Gastrocnemius medialis (tissue), 4 donors: Measurements from ENCODE around the gene BCL2. TPM values are rescaled to one million over a fixed set of nuclear protein-coding genes. Genes with fewer than 3 reads are reported as not detected.
A peak's percentile ranks its signal among the peaks of the same experiment; 100 is the strongest.

Experiments
- ATAC-seq, 2 donors: fragments of 150-250 bp; one replicate each; pipeline ENCODE4 v1.9.1; 2016
- DNase-seq, 2 donors: peaks; one replicate each; pipeline ENCODE4 v3.0.0-alpha.2; 2019
- H3K27ac ChIP-seq, 4 donors: fragments of 200-600 bp; sonication (generic); 1 replicate in 1 of 4; 2 replicates in 3 of 4; pipeline ENCODE4 v1.5.1; 2016 to 2018; ENCODE audit warnings: mild to moderate bottlenecking in 2 of 4, moderate library complexity in 1 of 4
- H3K27me3 ChIP-seq, 3 donors: fragments of 200-600 bp; sonication (generic) in 2 of 3; 1 replicate in 1 of 3; 2 replicates in 2 of 3; pipeline versions ENCODE4 v1.5.1 to v1.6.0; 2016 to 2019; ENCODE audit warnings: mild to moderate bottlenecking in 1 of 3, moderate library complexity in 1 of 3
- H3K36me3 ChIP-seq, 2 donors: fragments of 200-600 bp; sonication (generic) in 1 of 2; one replicate each; pipeline ENCODE4 v1.5.1; 2017 to 2018
- H3K4me1 ChIP-seq, 2 donors: fragments of 200-600 bp; sonication (generic) in 1 of 2; one replicate each; pipeline ENCODE4 v1.5.1; 2016 to 2017; ENCODE audit warnings: mild to moderate bottlenecking in 2 of 2
- H3K4me3 ChIP-seq, 4 donors: fragments of 200-600 bp; sonication (generic) in 3 of 4; 1 replicate in 1 of 4; 2 replicates in 3 of 4; pipeline ENCODE4 v1.5.1; 2016 to 2019; ENCODE audit warnings: mild to moderate bottlenecking in 2 of 4
- H3K9me3 ChIP-seq, 3 donors: fragments of 200-600 bp; sonication (generic) in 2 of 3; 1 replicate in 1 of 3; 2 replicates in 2 of 3; pipeline ENCODE4 v1.5.1; 2016 to 2019
- POLR2A ChIP-seq, 2 donors: fragments of 450-650 bp; IDR thresholded peaks; one replicate each; pipeline ENCODE4 v1.6.1; 2017; ENCODE audit warnings: antibody characterized with exemption in 2 of 2, mild to moderate bottlenecking in 2 of 2, moderate library complexity in 2 of 2
- in situ Hi-C, 4 donors: fragments of 200-750 bp; cut with MboI; loops; one replicate each; pipeline versions ENCODE4 v1.15.0 to v1.8.0; 2017; ENCODE audit warnings: low sequenced_read_pairs in 4 of 4
- intact Hi-C: fragments of 100-400 bp; cut with DNase I; formaldehyde crosslinking; loops from one replicate; pipeline ENCODE4 v1.15.1; 2023; ENCODE audit warnings: low total_unique reads
- total RNA-seq, 4 donors: library from RNA; depleted of rRNA; stranded (reverse); fragments of >200 nt; gene quantifications; one replicate each; pipeline versions ENCODE4 v1.1.0 to v1.2.3, GENCODE V29; 2016
- TF ChIP-seq, protein P1 (sequence below), 5 experiments: fragments of 450-650 bp in 3 of 5; fragments of 200-600 bp in 2 of 5; sonication (generic) in 2 of 5; IDR thresholded peaks in 4 of 5; conservative IDR thresholded peaks in 1 of 5; 1 replicate in 4 of 5; 2 replicates in 1 of 5; pipeline ENCODE4 v1.5.1; 2016 to 2019; ENCODE audit warnings: antibody characterized with exemption in 5 of 5, mild to moderate bottlenecking in 3 of 5, moderate library complexity in 3 of 5

Gene BCL2
- total RNA-seq, 4 donors from 2014 or later = 6.2 to 20.4 (median 13.7) TPM

DNA sequence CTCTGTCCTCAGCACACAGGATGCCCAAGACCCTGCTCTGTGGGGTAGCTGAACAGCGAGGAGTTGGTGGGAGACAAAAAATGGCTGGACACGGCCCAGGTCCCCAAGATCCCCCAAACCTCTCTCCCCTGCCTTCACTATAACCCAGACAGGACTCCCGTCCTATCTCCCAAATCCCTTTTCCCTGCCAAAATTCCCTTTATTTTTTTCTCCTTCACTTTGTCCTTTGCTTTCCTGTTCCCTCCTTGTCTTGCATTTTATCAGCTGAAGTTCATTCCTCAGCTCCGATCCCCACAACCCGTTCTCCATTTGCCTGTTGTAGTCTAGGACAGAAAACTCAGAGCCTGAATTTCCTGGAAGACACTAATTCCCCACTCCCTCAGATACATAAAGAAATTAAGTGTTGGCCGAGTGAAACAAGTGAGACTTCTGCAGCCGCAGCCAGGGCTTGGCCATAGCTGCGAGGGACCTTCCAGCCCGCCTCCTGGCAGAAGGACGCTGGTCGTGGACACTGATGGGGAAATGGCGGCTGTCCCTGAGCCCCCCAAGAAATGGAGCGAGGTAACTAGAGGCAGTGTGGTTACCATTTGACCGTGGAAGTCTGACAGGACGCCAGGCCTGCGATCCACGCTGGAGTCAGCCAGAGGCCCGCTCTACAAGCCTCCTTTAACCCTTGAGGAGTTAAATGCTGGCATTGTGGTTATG lies 173.6 kb downstream of the BCL2 start:
- TF ChIP-seq POLR2A (IDR thresholded peaks at IDR 0.05) = no peak
- TF ChIP-seq, protein P1, sequence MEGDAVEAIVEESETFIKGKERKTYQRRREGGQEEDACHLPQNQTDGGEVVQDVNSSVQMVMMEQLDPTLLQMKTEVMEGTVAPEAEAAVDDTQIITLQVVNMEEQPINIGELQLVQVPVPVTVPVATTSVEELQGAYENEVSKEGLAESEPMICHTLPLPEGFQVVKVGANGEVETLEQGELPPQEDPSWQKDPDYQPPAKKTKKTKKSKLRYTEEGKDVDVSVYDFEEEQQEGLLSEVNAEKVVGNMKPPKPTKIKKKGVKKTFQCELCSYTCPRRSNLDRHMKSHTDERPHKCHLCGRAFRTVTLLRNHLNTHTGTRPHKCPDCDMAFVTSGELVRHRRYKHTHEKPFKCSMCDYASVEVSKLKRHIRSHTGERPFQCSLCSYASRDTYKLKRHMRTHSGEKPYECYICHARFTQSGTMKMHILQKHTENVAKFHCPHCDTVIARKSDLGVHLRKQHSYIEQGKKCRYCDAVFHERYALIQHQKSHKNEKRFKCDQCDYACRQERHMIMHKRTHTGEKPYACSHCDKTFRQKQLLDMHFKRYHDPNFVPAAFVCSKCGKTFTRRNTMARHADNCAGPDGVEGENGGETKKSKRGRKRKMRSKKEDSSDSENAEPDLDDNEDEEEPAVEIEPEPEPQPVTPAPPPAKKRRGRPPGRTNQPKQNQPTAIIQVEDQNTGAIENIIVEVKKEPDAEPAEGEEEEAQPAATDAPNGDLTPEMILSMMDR (IDR thresholded peaks at IDR 0.05 in 4 of 5, conservative IDR thresholded peaks at IDR 0.05 in 1 of 5) = no peak
- in situ Hi-C loops (loop anchor here in 3 of 4 donors (25.0 kb wide), 1 partner anchor 291 kb away; no protein-coding TSS in a partner anchor), intact Hi-C loops (no loop called here)
- Histone ChIP-seq H3K27ac (peak overlapping the region in 1 of 4 donors; percentile 38), H3K4me1 (peaks cover 47 to 50% of the 10 kb centered on the region in 2 donors), H3K9me3 (no peaks in the 10 kb centered on the region), H3K27me3 (no peaks in the 10 kb centered on the region), H3K4me3 (peak overlapping the region in 1 of 4 donors; percentile 14), H3K36me3 (no peaks in the 10 kb centered on the region)
- ATAC-seq (no peak), DNase-seq (no peak)

DNA sequence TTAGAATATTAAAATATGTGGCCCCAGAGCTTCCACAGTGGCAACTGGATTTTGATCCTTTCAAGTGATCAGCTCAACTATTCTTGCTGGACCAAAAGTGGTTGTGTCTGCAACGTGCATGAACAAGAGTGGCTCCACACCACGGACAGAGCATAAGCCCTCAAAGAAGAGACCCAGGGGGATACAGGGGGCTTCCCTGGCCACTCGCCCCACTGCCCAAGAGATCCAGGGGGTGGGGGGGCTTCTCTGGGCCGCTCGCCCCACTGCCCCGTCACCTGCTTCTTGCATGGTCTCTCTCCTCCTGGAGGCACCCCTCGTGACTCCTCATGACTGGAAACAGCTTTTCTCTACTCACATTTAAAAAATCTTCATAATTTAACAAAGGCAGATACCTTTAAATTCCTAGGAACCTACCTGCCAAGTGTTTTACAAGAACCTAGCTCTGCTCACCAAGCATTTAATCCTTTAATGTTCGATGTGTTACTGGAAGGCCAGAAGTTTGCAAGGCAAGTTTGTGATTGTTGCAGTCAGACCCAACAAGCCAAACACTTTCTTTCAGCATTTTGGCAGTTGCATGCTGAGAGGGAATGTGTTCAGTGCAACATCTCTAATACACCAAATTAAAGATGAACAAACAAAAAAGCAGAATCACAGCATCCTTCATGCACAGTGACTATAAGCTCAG lies 174.3 kb downstream of the BCL2 start:
- TF ChIP-seq, protein P1 (IDR thresholded peaks at IDR 0.05 in 4 of 5, conservative IDR thresholded peaks at IDR 0.05 in 1 of 5) = no peak
- TF ChIP-seq POLR2A (IDR thresholded peaks at IDR 0.05) = no peak
- Histone ChIP-seq H3K4me3 (no peak overlapping the region), H3K36me3 (no peaks in the 10 kb centered on the region), H3K4me1 (peaks cover 49 to 56% of the 10 kb centered on the region in 2 donors), H3K9me3 (no peaks in the 10 kb centered on the region), H3K27ac (no peak overlapping the region), H3K27me3 (no peaks in the 10 kb centered on the region)
- intact Hi-C loops (no loop called here), in situ Hi-C loops (loop anchor here in 3 of 4 donors (25.0 kb wide), 1 partner anchor 292 kb away; no protein-coding TSS in a partner anchor)
- ATAC-seq (no peak), DNase-seq (no peak)

DNA sequence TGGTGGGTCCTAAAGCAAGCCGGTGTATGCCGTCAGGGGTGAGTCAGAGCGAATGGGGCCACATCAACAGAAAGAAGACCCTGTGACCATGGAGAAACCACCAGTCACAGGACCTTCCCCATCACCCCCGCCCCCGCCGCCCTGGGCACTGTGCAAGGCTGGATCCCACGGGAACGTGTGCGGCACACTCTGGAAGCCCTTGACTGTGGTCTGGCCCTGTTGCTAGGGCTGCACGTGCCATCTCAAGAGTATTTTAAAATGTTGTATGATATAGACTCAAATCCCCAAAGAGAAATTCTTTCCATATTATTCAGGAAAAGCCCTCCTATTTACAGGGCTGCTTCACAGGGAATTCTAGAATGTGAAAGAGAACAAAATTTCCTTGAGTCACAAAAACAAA lies 174.8 kb downstream of the BCL2 start:
- Histone ChIP-seq H3K4me1 (peaks cover 55 to 56% of the 10 kb centered on the region in 2 donors), H3K36me3 (no peaks in the 10 kb centered on the region), H3K27ac (no peak overlapping the region), H3K4me3 (no peak overlapping the region), H3K27me3 (no peaks in the 10 kb centered on the region), H3K9me3 (no peaks in the 10 kb centered on the region)
- in situ Hi-C loops (loop anchor here in 3 of 4 donors (25.0 kb wide), 1 partner anchor 293 kb away; no protein-coding TSS in a partner anchor), intact Hi-C loops (no loop called here)
- DNase-seq (no peak), ATAC-seq (no peak)
- no peak for TF ChIP-seq POLR2A (IDR thresholded peaks at IDR 0.05)
- TF ChIP-seq, protein P1 (IDR thresholded peaks at IDR 0.05 in 4 of 5, conservative IDR thresholded peaks at IDR 0.05 in 1 of 5) = no peak

DNA sequence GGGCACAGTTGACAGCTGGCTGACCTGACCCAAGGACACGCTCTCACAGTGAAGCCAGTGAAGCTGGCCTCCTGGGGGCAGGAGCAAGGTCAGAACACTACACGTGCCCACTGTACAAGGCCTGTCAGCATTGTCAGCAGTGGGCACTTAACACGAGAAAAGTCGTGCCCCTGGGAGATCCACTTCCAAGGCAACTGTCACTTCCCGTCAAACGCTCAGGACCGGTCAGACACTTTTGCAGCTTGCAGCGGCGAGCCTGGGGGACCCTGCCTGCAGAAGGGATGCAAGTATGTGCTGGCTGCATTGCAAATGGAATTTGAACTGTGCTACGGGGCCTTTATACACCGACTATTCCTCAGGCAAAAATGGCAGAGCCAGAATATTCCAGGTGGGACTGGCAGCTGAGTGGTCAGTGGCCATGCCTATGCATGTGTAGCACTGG lies 176.2 kb downstream of the BCL2 start:
- Histone ChIP-seq H3K9me3 (no peaks in the 10 kb centered on the region), H3K27me3 (no peaks in the 10 kb centered on the region), H3K4me1 (peaks cover 57 to 66% of the 10 kb centered on the region in 2 donors), H3K27ac (no peak overlapping the region), H3K36me3 (no peaks in the 10 kb centered on the region), H3K4me3 (no peak overlapping the region)
- in situ Hi-C loops = loop anchor here in 3 of 4 donors (25.0 kb wide), 1 partner anchor 294 kb away; no protein-coding TSS in a partner anchor
- DNase-seq (no peak), ATAC-seq (no peak)
- intact Hi-C loops = no loop called here
- TF ChIP-seq POLR2A (IDR thresholded peaks at IDR 0.05) = no peak
- TF ChIP-seq, protein P1 (IDR thresholded peaks at IDR 0.05 in 4 of 5, conservative IDR thresholded peaks at IDR 0.05 in 1 of 5) = no peak
